NCI-H748 treated with DMSO at 0.1 percent for 48 hours (cell line): ENCODE measurements around the gene EXOSC6.
"Not testable (repeated sequence)": the region's sequence is repeated elsewhere in the genome, so short reads cannot be mapped to it uniquely, and the experiment has no call there.

Source experiments
- DNase-seq: peaks from one replicate; lab custom pipeline; 2025; lab: John Stamatoyannopoulos, UW

EXOSC6 gene

GRCh38 chr16:70198666-70199065 lies 53.1 kb downstream of the EXOSC6 start:
- not testable (repeated sequence) for DNase-seq

- DNase-seq = not testable (repeated sequence)
Measured at GRCh38 chr16:70198230-70198629, 53.5 kb downstream of the EXOSC6 start.

GRCh38 chr16:70197611-70198010 lies 54.1 kb downstream of the EXOSC6 start:
- not testable (repeated sequence) for DNase-seq
